Measurements from ENCODE around the gene CHST2.

Gene CHST2

DNA sequence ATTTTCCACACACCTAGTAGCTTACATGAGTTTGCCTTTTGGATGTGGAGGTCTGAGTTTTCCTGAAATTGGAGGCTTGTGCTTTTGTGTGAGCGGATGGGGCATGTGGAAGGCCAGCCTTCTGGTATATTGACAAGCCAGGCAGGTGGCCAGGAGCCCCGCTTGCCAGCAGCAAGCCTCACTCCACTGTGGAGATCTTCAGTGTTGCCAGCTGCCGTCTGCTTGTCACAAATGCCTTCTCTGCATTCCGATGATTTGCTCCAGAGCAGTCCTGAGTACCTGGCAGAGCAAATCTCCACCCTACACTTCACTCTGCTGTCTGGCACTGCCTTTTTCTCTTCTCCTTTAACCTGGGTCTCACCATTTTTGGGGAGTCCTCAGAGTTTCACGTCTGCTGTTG, 29.1 kb upstream of the CHST2 start:
- in situ Hi-C loops (cut with MboI; ENCODE audit: low sequenced_read_pairs, unreplicated experiment) = no loop called here
- no peak for DNase-seq (ENCODE audit: low spot score)
- TF ChIP-seq, protein P1, sequence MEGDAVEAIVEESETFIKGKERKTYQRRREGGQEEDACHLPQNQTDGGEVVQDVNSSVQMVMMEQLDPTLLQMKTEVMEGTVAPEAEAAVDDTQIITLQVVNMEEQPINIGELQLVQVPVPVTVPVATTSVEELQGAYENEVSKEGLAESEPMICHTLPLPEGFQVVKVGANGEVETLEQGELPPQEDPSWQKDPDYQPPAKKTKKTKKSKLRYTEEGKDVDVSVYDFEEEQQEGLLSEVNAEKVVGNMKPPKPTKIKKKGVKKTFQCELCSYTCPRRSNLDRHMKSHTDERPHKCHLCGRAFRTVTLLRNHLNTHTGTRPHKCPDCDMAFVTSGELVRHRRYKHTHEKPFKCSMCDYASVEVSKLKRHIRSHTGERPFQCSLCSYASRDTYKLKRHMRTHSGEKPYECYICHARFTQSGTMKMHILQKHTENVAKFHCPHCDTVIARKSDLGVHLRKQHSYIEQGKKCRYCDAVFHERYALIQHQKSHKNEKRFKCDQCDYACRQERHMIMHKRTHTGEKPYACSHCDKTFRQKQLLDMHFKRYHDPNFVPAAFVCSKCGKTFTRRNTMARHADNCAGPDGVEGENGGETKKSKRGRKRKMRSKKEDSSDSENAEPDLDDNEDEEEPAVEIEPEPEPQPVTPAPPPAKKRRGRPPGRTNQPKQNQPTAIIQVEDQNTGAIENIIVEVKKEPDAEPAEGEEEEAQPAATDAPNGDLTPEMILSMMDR (IDR thresholded peaks at IDR 0.05; ENCODE audit: borderline replicate concordance, control extremely low read depth, extremely low read depth, insufficient read depth, missing control alignments) = no peak

DNA sequence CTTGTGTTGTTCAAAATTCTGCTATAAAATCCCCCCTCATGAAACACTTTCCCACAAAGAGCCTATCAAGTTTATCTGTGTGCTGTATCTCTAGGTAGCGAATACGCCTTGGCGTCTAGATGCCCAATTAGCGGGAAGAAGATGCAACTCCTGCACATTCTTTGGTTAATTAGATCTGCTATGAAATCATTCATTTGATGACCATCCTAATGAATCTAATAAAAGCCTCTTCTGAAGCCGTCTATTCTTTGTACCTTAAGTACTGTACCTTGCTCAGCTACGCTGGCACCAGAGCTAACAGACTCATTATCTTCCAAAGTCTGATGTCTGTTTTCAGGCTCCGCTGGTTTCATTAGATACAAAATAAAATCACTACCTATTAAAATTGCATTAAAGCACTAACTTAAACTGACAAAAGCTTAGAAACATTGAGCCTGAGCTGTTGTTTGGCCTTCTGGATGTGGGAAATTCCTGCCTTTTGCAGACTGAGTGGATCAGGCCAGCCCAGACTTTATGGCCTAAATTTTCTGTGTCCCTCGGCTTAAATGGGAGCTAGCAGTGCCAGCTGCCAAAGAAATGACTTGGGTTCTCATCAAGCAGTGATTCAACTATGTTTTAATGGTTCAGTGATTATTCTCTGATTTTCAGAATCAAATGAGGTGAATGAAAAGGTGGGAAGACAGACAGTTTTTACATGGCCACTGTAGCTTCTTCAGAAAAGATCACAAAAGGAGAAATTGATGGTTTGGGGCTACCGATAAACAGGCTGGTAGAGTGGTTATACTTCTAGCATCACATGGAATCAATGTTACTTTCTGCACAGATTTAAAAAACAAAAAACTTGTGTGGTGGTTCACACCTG, 28.4 kb upstream of the CHST2 start:
- TF ChIP-seq, protein P1 (IDR thresholded peaks at IDR 0.05; ENCODE audit: borderline replicate concordance, control extremely low read depth, extremely low read depth, insufficient read depth, missing control alignments) = no peak
- in situ Hi-C loops (cut with MboI; ENCODE audit: low sequenced_read_pairs, unreplicated experiment) = no loop called here
- no peak for DNase-seq (ENCODE audit: low spot score)

DNA sequence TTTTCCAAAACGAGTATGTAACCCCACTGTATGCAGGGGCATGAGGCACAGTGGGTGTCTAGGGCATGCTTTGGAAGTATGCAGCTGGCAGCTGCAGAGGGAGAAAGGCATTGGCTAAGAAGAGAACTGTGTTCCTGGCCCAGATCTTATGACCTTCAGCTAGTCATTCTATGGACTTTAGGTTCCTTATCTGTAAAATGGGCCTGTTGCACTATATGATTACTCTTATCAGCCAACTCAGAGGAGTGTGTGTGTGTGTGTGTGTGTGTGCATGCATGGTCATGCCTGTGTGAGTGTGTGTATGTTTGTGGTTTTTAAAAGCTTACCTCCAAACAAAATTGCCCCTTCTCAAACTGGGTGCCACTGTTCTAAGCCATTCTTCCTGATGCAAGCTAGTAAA, 27.4 kb upstream of the CHST2 start:
- TF ChIP-seq, protein P1 (IDR thresholded peaks at IDR 0.05; ENCODE audit: borderline replicate concordance, control extremely low read depth, extremely low read depth, insufficient read depth, missing control alignments) = no peak
- in situ Hi-C loops (cut with MboI; ENCODE audit: low sequenced_read_pairs, unreplicated experiment) = no loop called here
- DNase-seq (ENCODE audit: low spot score) = no peak

DNA sequence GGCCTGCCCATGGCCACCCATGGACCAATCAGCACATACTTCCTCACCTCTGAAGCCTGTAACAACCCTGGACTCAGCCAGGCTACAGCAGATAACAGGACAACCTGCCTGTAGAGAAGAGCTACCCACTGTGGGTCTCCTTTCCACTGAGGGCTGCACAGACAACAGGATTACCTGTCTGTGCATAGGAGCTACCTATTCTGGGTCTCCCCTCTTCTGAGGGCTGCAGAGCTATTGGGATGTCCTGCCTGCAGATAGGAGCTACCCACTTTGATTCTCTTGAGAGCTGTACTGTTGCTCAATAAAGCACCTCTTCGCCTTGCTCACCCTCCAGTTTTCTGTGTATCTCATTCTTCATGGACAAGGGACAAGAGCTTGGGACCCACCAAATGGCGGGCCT, 23.8 kb upstream of the CHST2 start:
- in situ Hi-C loops (cut with MboI; ENCODE audit: low sequenced_read_pairs, unreplicated experiment) = no loop called here
- no peak for DNase-seq (ENCODE audit: low spot score)
- TF ChIP-seq, protein P1 (IDR thresholded peaks at IDR 0.05; ENCODE audit: borderline replicate concordance, control extremely low read depth, extremely low read depth, insufficient read depth, missing control alignments) = no peak

DNA sequence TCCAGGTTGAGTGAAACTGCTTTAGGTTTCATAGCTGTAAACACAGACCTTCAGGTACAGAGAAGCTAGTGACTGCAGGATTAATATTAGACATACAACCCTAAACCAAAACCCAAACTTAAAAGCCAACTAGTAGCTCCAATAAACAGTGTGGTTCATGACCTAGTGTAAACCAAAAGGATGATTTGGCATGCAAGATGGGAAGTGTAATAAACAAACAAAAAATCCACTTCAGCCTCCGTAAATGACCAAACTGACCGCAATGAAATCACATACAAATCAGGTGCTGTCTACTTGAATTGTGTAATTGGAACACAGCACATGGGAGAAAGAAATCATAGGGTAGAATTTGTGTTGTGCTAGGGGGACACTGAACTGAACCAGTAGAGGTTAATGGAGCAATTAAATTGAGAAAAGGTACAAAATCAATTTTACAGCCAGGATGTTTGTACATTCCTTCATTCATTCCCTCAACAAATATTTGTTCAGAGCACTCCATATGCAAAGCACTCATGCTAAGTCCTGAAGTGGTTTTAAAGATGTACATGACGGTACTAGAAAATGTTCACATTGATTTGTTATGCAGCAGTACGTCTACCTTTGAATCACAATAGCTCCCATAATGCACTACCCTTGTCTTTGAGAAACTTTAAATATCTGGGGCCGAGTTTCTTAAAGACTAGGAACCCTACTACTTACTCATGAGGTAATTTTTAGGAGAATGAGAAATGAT, 21.4 kb upstream of the CHST2 start:
- TF ChIP-seq, protein P1 (IDR thresholded peaks at IDR 0.05; ENCODE audit: borderline replicate concordance, control extremely low read depth, extremely low read depth, insufficient read depth, missing control alignments) = no peak
- in situ Hi-C loops (cut with MboI; ENCODE audit: low sequenced_read_pairs, unreplicated experiment) = no loop called here
- DNase-seq (ENCODE audit: low spot score) = no peak

DNA sequence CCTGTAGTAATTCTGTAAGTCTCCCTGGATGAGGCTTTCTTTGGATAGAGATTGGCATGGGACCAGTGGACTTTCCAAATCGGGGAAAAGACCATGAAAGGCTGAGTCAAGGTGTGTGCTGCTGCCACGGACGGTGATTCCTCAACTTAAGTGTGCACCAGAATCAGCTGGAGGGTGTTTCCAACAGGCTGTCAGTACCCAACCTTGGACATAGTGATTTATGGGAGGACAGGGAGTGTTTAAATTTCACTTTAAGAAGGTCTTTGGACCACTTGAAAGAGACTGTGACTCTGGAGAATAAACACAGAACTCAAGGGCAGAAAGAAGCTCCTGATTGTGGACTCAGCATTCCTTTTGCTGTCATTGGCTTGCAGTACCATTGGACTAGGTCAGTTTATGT, 20.4 kb upstream of the CHST2 start:
- no peak for DNase-seq (ENCODE audit: low spot score)
- in situ Hi-C loops (cut with MboI; ENCODE audit: low sequenced_read_pairs, unreplicated experiment) = no loop called here
- TF ChIP-seq, protein P1 (IDR thresholded peaks at IDR 0.05; ENCODE audit: borderline replicate concordance, control extremely low read depth, extremely low read depth, insufficient read depth, missing control alignments) = no peak
